GM23338 (cell line): ENCODE results near the gene PLCXD3. TPM values are rescaled to one million over a fixed set of nuclear protein-coding genes. Genes with fewer than 3 reads are reported as not detected.

Experiments
- ATAC-seq: fragments of 200-7000 bp; cut with Tn5 transposase; 3 replicates; pipeline ENCODE4 v1.9.1; 2020
- DNase-seq: peaks from one replicate; pipeline ENCODE4 v3.0.0-alpha.2; 2015; ENCODE audit warnings: low spot score
- H2AFZ ChIP-seq: fragments of 200-600 bp; sonication (generic); 2 replicates; pipeline ENCODE4 v1.8.0; 2016; ENCODE audit warnings: antibody characterized with exemption, mild to moderate bottlenecking, moderate library complexity
- H3F3A ChIP-seq: fragments of 200-600 bp; sonication (generic); replicated peaks from 2 replicates; pipeline ENCODE4 v1.8.0; 2017; ENCODE audit warnings: antibody characterized with exemption, mixed run types, low read depth
- H3K27ac ChIP-seq: fragments of 200-600 bp; sonication (generic); 2 replicates; pipeline ENCODE4 v1.6.1; 2016; ENCODE audit warnings: low read depth
- H3K27me3 ChIP-seq: fragments of 200-600 bp; sonication (generic); 2 replicates; pipeline ENCODE4 v1.8.0; 2016; ENCODE audit warnings: mild to moderate bottlenecking, mixed run types, moderate library complexity; ENCODE audit not compliant: insufficient read depth
- H3K36me3 ChIP-seq: fragments of 200-600 bp; sonication (generic); 2 replicates; pipeline ENCODE4 v1.8.0; 2016; ENCODE audit warnings: mild to moderate bottlenecking; ENCODE audit not compliant: insufficient read depth
- H3K4me1 ChIP-seq: fragments of 200-600 bp; sonication (generic); 2 replicates; pipeline ENCODE4 v1.8.0; 2016; ENCODE audit warnings: mild to moderate bottlenecking, moderate library complexity; ENCODE audit not compliant: insufficient read depth
- H3K4me2 ChIP-seq: fragments of 200-600 bp; sonication (generic); 2 replicates; pipeline ENCODE4 v1.7.1; 2017; ENCODE audit warnings: mixed run types
- H3K4me3 ChIP-seq: fragments of 200-600 bp; sonication (generic); 2 replicates; pipeline ENCODE4 v1.6.1; 2016; ENCODE audit warnings: mixed run types
- H3K79me2 ChIP-seq: fragments of 200-600 bp; sonication (generic); replicated peaks from 2 replicates; pipeline ENCODE4 v1.8.0; 2017; ENCODE audit warnings: mild to moderate bottlenecking; ENCODE audit not compliant: insufficient read depth
- H3K9me2 ChIP-seq: fragments of 200-600 bp; sonication (generic); 2 replicates; pipeline ENCODE4 v1.8.0; 2017; ENCODE audit not compliant: insufficient read depth
- H4K20me1 ChIP-seq: fragments of 200-600 bp; sonication (generic); replicated peaks from 2 replicates; pipeline ENCODE4 v1.8.0; 2017; ENCODE audit warnings: mild to moderate bottlenecking; ENCODE audit not compliant: insufficient read depth
- H3K27ac Mint-ChIP-seq: 2 replicates; pipeline ENCODE4 v1.8.0; 2020; ENCODE audit warnings: inconsistent platforms, mild to moderate bottlenecking, moderate library complexity, mixed read lengths
- H3K27me3 Mint-ChIP-seq: 3 replicates; pipeline ENCODE4 v1.8.0; 2022; ENCODE audit warnings: low read depth, mild to moderate bottlenecking, moderate library complexity, mixed read lengths, inconsistent platforms; ENCODE audit not compliant: insufficient read depth, poor library complexity
- H3K36me3 Mint-ChIP-seq: 3 replicates; pipeline ENCODE4 v1.8.0; 2021; ENCODE audit warnings: low read depth, mild to moderate bottlenecking, inconsistent platforms, moderate library complexity, mixed read lengths
- H3K4me1 Mint-ChIP-seq: 3 replicates; pipeline ENCODE4 v1.8.0; 2020; ENCODE audit warnings: mild to moderate bottlenecking, inconsistent platforms, mixed read lengths
- H3K4me3 Mint-ChIP-seq: 3 replicates; pipeline ENCODE4 v1.8.0; 2021; ENCODE audit warnings: moderate library complexity, mild to moderate bottlenecking, inconsistent platforms, mixed read lengths
- H3K9me3 Mint-ChIP-seq: 3 replicates; pipeline ENCODE4 v1.8.0; 2020; ENCODE audit warnings: moderate library complexity, mild to moderate bottlenecking, inconsistent platforms, mixed read lengths
- CREB1 ChIP-seq: fragments of 250-450 bp; sonication (Bioruptor Pico); IDR thresholded peaks from 2 replicates; pipeline ENCODE4 v1.5.0; 2020; ENCODE audit warnings: low read depth, mild to moderate bottlenecking, moderate library complexity
- CTCF ChIP-seq, 2 experiments: fragments of 200-600 bp in 1 of 2; sonication (generic) in 1 of 2; conservative IDR thresholded peaks; 2 replicates each; pipeline versions ENCODE4 v1.5.1 to v1.6.1; 2016 to 2017; ENCODE audit warnings: antibody characterized with exemption in 2 of 2, low read depth in 2 of 2, mild to moderate bottlenecking in 2 of 2, moderate library complexity in 1 of 2
- NANOG ChIP-seq: IDR thresholded peaks from 2 replicates; pipeline ENCODE4 v1.6.1; 2016; ENCODE audit warnings: antibody characterized with exemption, borderline replicate concordance
- REST ChIP-seq: IDR thresholded peaks from one replicate; pipeline ENCODE4 v1.6.1; 2018; ENCODE audit warnings: antibody characterized with exemption; ENCODE audit not compliant: unreplicated experiment
- STAT1 ChIP-seq: IDR thresholded peaks from one replicate; pipeline ENCODE4 v1.6.1; 2016; ENCODE audit warnings: antibody characterized with exemption; ENCODE audit not compliant: unreplicated experiment
- ZNF114 ChIP-seq: fragments of 250-450 bp; sonication (Bioruptor Pico); IDR thresholded peaks from 2 replicates; pipeline ENCODE4 v1.5.0; 2020; ENCODE audit warnings: mild to moderate bottlenecking, moderate library complexity
- ZNF462 ChIP-seq: fragments of 250-450 bp; sonication (Bioruptor Pico); IDR thresholded peaks from 2 replicates; pipeline ENCODE4 v1.5.0; 2020; ENCODE audit warnings: mild to moderate bottlenecking, moderate library complexity
- polyA plus RNA-seq: library from polyadenylated mRNA; unstranded; fragments of >200 nt; fragmentation: Nextera tagmentation; extraction: Ambion mirVana; gene quantifications from 2 replicates; pipeline ENCODE4 v1.2.1, GENCODE V29; 2016
- total RNA-seq: library from RNA; depleted of rRNA; stranded (reverse); fragments of >200 nt; shearing (Covaris generic); gene quantifications from 2 replicates; pipeline ENCODE4 v1.2.3, GENCODE V29; 2014

The PLCXD3 gene
- total and polyA plus RNA-seq, 2 experiments from 2014 or later: 0.03 TPM

- H3F3A ChIP-seq: no peaks in the 10 kb centered on the region
- H4K20me1 ChIP-seq: no peaks in the 10 kb centered on the region
- H3K4me1 ChIP-seq: peaks cover 11% of the 10 kb centered on the region; the same call in 1 of the 2 replicates
- Mint-ChIP-seq H3K36me3 (no peaks in the 10 kb centered on the region), H3K27ac (no peak overlapping the region), H3K4me1 (peaks cover 12% of the 10 kb centered on the region), H3K9me3 (no peaks in the 10 kb centered on the region), H3K4me3 (no peak overlapping the region), H3K27me3 (peaks cover 3% of the 10 kb centered on the region)
- H3K9me2 ChIP-seq: no peaks in the 10 kb centered on the region
- H3K4me3 ChIP-seq: no peak overlapping the region
- no peak overlapping the region for H2AFZ ChIP-seq
- no peaks in the 10 kb centered on the region for H3K79me2 ChIP-seq
- H3K36me3 ChIP-seq: no peaks in the 10 kb centered on the region
- no peak for TF ChIP-seq REST
- peak in 1 of 2 experiments; percentile 18; a peak in 2 of 4 replicates for TF ChIP-seq CTCF (conservative IDR thresholded peaks at IDR 0.05; ENCODE audit: low read depth in 2 of 2)
- H3K27me3 ChIP-seq: no peaks in the 10 kb centered on the region
- ATAC-seq (no peak), DNase-seq (no peak)
- H3K4me2 ChIP-seq: no peak overlapping the region
- no peak overlapping the region for H3K27ac ChIP-seq
These were observed 172.2 kb downstream of the PLCXD3 start for GRCh38 chr5:41338136-41338675.

GRCh38 chr5:41337724-41338123, 172.7 kb downstream of the PLCXD3 start:
- H3K36me3 ChIP-seq: no peaks in the 10 kb centered on the region
- no peaks in the 10 kb centered on the region for H3K9me2 ChIP-seq
- H4K20me1 ChIP-seq: no peaks in the 10 kb centered on the region
- H3K79me2 ChIP-seq: no peaks in the 10 kb centered on the region
- no peak overlapping the region for H3K4me3 Mint-ChIP-seq
- H3K27me3 ChIP-seq: no peaks in the 10 kb centered on the region
- DNase-seq (no peak), ATAC-seq (no peak)
- peaks cover 11% of the 10 kb centered on the region; the same call in 1 of the 2 replicates for H3K4me1 ChIP-seq
- no peaks in the 10 kb centered on the region for H3K36me3 Mint-ChIP-seq
- H3K27ac ChIP-seq: no peak overlapping the region
- peaks cover 12% of the 10 kb centered on the region for H3K4me1 Mint-ChIP-seq
- H3K27me3 Mint-ChIP-seq: peaks cover 3% of the 10 kb centered on the region
- H3K27ac Mint-ChIP-seq: no peak overlapping the region
- H3K9me3 Mint-ChIP-seq: no peaks in the 10 kb centered on the region
- no peaks in the 10 kb centered on the region for H3F3A ChIP-seq
- no peak overlapping the region for H3K4me2 ChIP-seq
- H3K4me3 ChIP-seq: no peak overlapping the region
- H2AFZ ChIP-seq: no peak overlapping the region
- TF ChIP-seq STAT1: no peak
- TF ChIP-seq NANOG: no peak
- TF ChIP-seq CTCF (conservative IDR thresholded peaks at IDR 0.05; ENCODE audit: low read depth in 2 of 2): no peak
- no peak for TF ChIP-seq CREB1
- TF ChIP-seq ZNF114 (CRISPR knock-in tag): no peak
- no peak for TF ChIP-seq ZNF462
